HT1080 (cell line): ENCODE measurements around the gene ENTHD1. TPM values are rescaled to one million over a fixed set of nuclear protein-coding genes. Genes with fewer than 3 reads are reported as not detected.
A peak's percentile ranks its signal among the peaks of the same experiment; 100 is the strongest.
"Not testable (repeated sequence)": the region's sequence is repeated elsewhere in the genome, so short reads cannot be mapped to it uniquely, and the experiment has no call there.

Experiments
- DNase-seq: peaks from one replicate; pipeline ENCODE4 v3.0.0-alpha.2; 2015; ENCODE audit warnings: low read depth
- total RNA-seq: library from RNA; depleted of rRNA; stranded (reverse); fragments of >200 nt; shearing (Covaris generic); gene quantifications from 2 replicates; pipeline ENCODE4 v1.2.3, GENCODE V29; 2014

ENTHD1 gene
- total RNA-seq, 1 experiment from 2014 or later, result not detected

DNA sequence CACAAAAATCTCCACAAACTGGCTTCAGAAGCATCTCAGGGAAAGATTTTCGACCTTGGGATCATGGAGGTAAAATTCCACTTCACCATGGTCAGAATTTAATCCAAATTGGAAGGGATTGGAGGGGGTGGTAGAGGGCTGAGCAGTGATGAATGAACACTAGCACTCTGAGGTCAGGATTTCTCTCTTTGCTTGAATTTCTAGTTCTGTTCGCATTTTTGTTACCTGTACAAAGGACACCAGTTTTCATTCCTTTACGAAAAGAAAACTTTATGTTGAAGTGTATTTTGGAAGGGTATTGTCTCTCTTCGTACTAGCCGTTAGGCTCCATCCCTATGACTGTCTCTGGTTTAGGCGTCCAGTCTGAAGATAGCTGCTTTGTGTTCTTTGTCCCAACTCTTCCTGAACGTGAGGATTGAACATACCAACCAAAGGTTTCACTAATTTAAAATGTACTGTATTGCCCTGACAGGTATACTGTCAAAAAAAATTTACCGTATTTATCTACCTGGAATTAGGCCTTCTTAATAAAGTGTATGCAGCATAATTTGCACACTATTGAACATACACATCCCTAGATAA, 8.1 kb upstream of the ENTHD1 start:
- no peak for DNase-seq

- no peak for DNase-seq
Measured at GRCh38 chr22:39900306-39901227, 7.0 kb upstream of the ENTHD1 start, which contains the start of gene GRAP2. TSS of gene GRAP2 (plus strand) at chr22:39901084. CDS start at chr22:39947107, 46,023 bp downstream.

DNA sequence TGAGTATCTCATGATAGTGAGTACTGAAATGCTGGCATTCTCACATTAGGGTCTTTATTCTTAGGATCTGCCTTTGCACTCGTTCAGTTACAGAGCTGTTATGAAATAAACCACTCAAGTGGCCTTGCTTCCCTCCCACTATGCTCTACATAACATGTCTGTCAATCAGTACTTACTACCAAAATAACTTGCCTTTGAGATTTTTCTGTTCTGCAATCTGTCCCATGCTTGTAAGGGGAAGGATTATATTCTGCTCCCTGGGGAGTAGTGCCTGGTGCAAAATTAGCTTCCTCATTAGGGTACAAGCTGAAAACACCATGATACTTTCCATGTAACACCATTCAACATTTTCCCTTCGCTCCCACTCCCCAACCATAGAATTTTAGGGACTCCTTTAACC, 5.4 kb upstream of the ENTHD1 start:
- no peak for DNase-seq

- DNase-seq, result no peak
Measured at GRCh38 chr22:39897841-39898240, 4.3 kb upstream of the ENTHD1 start.

DNA sequence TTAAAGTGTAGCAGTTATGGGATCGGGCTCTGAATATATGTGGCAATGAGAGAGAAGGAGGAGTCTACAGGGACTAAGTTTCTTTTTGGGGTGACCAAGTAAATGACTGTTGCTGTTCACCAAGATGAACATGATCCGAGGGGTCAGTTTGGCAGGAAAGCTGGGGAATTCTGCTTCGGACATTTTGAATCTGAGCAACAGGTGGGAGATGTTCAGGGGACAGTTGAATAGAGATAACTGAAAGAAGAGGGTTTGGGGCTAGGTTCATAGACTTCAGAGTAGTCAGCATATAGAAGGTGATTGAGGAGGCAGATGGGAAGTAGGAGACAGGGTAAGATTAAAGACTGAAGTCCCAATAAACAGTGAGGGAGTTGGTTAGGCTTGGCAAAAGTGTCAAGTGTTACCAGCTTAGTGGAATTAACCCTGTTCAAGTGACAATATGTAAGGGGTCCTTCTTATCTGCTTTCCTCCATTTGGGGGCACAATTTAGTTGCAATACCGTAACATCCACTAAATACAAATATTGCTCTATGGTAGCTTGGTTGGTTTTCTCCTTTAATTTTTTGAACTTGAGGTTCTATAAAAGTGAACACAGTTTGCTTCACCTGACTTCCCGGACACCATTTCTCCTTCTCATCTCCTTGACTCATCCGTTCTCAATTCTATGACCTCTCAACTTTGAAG, 2.9 kb upstream of the ENTHD1 start:
- DNase-seq, result no peak

DNA sequence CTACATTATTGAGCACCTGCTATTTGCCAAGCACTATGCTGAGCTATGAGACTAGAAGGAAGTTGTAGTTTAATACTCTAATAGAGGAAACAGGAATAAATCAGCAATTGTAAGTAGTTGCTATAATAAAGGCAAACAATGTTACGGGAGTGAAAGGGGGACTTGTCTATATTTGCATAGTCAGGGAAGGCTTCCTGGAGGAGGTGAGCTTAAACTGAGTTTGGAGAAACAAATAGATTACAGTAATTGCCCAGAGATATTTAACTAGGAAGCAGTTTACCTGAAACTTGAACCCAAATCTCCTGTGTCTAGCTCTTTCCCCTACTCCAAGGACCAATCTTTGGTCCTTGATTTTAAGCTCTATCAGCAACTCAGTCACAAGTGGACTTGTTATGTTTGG, 2.1 kb upstream of the ENTHD1 start:
- DNase-seq, result no peak

DNA sequence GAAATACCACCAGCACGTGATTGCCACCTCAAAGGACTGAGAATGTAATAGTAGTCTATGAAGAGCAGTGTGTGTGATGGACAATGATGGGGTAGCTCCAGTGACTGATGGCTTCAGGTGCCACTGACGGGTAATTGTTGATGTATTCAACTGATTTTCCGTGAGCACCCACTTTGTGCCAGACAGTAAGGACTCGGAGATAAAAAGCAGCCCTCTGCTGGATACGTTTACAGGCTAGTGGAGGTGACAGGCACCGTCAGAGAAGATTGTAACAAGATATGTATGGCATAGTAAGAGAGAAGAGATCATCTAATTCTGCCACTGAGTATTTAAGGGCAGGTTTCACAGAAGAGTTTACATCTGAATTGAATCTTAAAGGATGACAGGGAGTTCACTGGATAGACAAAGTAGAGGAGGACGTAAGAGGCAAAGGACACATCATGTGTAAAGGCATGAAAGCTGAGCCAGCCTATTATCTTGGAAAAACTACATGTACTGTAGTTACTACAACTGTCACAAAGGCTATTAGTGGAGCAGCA, 1.1 kb upstream of the ENTHD1 start:
- no peak for DNase-seq

DNA sequence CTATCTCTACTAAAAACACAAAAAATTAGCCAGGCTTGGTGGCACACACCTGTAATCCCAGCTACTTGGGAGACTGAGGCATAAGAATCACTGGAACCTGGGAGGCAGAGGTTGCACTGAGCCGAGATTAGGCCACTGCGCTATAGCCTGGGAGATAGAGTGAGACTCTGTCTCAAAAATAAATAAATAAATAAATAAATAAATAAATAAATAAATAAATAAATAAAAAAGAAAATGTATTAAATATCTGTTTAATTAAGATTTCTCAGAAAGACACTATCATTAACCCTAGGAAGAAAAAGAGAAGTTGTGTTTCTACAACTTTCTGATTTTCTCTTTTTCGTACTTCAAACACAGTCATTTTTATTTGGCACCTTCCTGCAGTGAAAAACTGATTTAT, 3.6 kb downstream of the ENTHD1 start:
- not testable (repeated sequence) for DNase-seq

- no peak for DNase-seq
Measured at GRCh38 chr22:39883057-39883456, 10.5 kb downstream of the ENTHD1 start.

DNA sequence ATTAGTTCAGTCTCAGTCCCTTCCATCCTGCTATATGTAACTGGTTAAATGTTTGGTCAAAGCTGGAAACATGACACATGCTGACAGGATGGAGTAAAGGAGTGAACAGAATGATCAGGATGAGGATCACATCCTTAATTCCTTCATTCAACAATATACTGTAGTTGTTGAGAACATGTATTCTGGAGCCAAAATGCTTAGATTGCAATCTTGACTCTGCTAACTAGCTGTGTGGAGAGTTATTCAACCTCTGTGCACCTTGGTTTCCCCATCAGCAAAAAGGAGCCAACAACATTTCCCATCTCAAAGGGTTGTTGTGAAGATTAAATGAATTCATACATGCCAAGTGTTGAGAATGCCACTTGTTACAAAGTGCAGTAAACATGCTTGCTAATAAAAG, 12.8 kb downstream of the ENTHD1 start:
- DNase-seq, result no peak

GRCh38 chr22:39877079-39877845, 16.3 kb downstream of the ENTHD1 start:
- DNase-seq, result no peak

DNA sequence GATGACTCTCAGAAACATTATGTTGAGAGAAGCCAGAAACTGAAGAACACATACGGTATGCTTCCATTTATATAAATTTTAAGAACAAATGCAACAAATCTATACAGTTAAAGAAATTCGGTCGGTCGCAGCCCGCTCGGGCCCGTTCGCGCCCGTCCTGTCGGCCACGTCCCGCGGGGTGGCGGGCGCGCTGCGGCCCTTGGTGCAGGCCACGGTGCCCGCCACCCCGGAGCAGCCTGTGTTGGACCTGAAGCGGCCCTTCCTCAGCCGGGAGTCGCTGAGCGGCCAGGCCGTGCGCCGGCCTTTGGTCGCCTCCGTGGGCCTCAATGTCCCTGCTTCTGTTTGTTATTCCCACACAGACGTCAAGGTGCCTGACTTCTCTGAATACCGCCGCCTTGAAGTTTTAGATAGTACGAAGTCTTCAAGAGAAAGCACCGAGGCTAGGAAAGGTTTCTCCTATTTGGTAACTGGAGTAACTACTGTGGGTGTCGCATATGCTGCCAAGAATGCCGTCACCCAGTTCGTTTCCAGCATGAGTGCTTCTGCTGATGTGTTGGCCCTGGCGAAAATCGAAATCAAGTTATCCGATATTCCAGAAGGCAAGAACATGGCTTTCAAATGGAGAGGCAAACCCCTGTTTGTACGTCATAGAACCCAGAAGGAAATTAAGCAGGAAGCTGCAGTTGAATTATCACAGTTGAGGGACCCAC, 18.2 kb downstream of the ENTHD1 start:
- DNase-seq, result not testable (repeated sequence)

GRCh38 chr22:39873965-39874364, 19.6 kb downstream of the ENTHD1 start:
- no peak for DNase-seq

- DNase-seq, result no peak
Measured at GRCh38 chr22:39872548-39872947, 21.0 kb downstream of the ENTHD1 start.

- no peak for DNase-seq
Measured at GRCh38 chr22:39871008-39871798, 22.4 kb downstream of the ENTHD1 start.

DNA sequence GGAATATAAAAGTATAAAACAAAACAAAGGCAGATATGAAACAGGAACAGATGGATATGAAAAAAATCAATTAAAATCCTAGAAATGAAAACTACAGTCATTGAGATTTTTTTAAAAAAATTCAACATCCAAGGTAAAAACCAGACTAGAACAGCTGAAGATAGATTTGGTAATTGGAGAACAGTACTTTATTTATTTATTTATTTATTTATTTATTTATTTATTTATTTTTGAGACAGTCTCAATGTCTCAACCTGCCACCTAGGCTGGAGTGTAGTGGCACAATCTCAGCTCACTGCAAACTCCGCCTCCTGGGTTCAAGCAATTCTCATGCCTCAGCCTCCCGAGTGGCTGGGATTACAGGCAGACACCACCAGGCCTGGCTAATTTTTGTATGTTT, 23.8 kb downstream of the ENTHD1 start:
- DNase-seq, result not testable (repeated sequence)

DNA sequence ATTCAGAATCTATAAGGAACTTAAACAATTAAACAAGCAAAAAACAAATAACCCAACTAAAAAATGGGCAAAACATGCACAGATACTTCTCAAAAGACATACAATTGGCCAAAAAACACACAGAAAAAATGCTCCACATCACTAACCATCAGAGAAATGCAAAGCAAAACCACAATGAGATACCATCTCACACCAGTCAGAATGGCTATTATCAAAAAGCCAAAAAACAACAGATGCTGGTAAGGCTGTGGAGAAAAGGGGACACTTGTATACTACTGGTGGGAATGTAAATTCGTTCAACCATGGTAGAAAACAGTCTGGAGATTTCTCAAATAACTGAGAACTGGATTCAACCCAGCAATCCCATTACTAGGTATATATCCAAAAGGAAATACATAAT, 24.8 kb downstream of the ENTHD1 start:
- no peak for DNase-seq

GRCh38 chr22:39859903-39860588, 33.5 kb downstream of the ENTHD1 start:
- no peak for DNase-seq

GRCh38 chr22:39856588-39856987, 37.0 kb downstream of the ENTHD1 start:
- DNase-seq, result peak; percentile 8
